ENCODE results near the gene ACAA1. TPM values are rescaled to one million over a fixed set of nuclear protein-coding genes. Genes with fewer than 3 reads are reported as not detected.

ACAA1 gene
- polyA plus RNA-seq, 1 donor: 137 TPM

DNA sequence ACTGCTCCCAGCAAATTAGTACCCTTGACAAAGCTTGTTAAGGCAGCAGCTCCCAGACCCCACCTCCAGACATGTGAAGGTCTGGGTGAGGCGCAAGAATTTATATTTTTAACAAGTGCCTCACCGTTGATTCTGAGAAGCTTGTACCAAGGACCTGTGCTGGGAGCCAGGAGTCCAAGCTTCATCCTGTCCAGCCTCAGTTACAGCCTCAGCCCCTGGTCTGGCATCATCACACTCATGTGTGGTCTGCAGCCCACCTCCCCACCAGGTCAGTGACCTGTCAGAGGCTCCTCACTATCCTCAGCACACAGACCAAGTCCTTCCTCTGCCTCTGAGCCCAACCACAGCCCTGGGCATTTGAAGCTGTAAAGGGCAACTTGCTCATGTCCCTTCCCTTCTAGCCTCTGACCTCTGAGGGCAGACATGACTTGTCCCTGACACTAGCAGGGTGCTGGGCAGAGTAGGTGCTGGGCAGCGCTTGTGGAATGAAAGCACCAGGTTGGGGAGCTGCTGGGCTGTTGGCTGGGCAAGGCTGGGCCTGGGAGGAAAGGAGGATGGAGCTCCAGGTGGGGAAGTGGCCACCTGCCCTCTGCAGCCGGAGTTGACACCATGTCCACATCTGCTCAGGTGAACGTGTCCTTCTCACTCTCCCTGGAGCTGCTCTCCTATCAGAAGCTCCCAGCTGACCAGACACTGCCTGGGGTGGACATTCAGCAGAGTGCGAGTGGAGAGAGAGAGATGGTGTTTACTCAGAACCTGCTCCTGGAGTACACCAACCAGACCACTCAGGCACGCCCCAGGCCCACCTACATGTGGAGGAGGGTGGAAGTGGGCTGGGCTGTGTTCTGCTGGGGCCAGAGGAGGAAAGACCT lies 16.9 kb downstream of the ACAA1 start:
- DNase-seq: no peak

DNA sequence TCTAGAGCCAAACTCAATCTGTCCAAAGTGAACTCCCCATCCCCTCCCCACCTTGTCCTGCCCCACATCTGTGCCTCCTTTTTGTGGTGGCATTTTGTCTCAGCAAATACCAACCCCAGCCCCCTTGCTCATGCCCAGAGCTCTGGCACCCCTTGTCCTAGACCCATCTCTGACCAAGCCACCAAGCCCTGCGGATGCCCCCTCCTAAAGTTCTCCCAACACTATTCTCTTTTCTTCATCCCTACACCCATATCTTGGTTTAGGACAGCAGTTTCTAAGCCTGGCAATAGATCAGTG lies 17.7 kb downstream of the ACAA1 start:
- no peak for DNase-seq

DNA sequence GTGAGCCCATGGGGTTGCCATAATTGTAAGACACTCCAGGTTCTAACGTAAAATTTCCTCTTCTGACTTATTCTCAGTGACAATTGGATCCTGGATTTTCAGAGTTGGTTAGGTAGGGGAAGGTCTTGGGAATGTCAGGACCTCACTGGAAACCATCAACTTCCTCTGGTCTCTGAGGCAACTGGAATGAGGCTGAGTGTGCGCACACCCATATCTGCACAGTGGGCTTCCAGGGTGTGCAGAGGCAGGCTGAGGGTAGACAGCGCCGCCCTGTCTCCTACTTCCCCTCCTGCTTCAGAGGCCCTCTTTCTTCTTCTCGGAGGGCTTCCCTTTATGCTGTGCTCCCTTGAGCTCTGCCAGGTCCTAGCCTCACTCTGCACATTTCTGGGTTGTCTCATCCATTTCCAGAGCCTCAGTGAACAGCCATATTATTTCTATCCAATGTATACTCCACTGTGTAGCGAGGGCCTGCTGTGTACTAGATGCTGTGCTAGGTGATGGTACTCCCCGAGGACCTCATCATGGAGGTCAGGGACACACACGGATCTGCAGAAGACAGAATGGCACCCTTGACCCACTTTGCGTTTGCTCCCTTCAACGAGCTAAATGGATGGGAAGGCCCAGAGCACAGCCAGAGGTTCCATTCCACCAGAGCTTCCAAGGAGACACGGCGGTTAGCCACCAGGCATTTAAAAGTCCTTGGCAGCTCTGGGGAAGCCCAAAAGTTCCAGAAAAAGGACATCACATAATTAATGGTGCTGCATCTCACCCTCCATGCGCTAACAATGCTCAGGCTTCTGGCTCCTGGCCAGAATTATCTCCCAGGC lies 18.3 kb downstream of the ACAA1 start:
- DNase-seq: no peak

DNA sequence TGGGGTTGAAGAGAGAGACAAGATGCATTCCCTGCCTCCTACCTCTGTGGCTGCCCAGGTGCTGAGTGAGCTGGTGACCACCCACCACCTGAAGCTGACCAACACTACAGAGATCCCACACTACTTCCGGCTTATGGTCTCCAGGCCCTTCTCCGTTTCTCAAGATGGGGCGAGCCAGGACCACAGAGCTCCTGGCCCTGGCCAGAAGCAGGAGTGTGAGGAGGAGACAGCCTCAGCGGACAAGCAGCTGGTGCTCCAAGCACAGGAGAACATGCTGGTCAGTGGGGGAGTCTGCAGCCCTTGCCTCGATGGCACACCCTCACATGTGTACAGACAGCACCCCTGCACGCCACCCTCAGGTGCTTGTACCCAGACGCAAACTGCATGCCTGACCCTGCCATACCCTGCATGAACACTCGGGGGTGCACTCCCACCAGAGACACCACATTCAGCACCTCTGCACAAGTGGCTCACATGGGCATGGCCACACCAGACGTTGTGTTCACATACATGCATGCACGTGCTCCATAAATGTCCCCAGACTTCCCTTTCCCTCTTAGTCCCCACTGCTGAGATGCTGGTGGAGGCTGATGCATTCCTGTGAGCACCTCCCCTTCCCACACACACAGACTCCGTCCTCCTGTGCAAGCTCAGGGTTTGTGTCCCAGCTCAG lies 19.0 kb downstream of the ACAA1 start:
- peak; percentile 4 for DNase-seq

DNA sequence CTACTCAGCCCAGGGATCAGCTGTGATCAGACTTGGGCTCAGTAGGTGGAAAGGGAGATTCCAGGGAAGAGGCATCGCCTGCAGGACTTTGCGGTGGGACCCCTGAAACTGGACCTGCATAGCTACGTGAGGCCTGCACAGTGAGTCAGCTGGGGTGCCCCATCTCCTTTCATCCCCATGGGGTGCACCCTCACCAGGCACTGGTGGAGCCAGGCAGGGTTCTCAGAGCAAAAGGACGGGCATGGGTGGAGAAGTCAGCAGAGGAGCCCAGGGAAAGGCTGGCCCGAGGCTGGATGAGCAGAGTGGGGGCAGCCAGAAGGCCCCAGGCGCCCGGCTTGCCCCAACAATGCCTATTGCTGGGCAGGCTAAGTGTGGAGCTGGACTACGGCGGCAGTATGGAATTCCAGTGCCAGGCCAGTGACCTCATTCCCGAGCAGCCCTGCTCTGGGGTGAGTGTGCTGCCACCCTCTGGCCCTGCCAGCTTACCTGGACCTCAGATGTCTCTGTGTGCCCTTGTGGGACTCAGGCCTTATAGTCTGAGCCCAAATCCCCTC lies 19.7 kb downstream of the ACAA1 start:
- no peak for DNase-seq

DNA sequence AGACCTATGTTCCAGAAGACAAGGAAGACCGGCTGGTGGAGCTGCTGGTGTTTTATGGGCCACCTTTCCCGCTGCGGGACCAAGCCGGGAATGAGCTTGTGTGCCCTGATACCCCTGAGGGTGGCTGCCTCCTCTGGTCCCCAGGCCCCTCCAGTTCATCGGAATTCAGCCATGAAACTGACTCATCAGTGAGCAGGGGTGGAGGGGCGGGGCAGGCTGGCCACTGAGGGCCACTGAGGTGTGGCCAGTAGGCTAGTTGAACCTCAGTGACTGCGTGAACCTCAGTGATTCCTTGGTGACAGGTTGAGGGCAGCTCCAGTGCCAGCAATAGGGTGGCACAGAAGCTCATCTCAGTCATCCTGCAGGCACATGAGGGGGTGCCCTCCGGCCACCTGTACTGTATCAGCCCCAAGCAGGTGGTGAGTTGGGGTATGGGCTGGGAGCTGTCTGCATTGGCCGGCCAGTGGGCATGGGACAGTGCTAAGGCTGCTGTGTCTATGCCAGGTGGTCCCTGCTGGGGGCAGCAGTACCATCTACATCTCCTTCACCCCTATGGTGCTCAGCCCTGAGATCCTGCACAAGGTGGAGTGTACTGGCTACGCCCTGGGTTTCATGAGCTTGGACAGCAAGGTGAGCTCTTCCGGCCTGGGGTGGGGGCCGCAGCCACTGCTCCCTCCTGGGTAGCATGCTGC lies 20.3 kb downstream of the ACAA1 start:
- DNase-seq: no peak

DNA sequence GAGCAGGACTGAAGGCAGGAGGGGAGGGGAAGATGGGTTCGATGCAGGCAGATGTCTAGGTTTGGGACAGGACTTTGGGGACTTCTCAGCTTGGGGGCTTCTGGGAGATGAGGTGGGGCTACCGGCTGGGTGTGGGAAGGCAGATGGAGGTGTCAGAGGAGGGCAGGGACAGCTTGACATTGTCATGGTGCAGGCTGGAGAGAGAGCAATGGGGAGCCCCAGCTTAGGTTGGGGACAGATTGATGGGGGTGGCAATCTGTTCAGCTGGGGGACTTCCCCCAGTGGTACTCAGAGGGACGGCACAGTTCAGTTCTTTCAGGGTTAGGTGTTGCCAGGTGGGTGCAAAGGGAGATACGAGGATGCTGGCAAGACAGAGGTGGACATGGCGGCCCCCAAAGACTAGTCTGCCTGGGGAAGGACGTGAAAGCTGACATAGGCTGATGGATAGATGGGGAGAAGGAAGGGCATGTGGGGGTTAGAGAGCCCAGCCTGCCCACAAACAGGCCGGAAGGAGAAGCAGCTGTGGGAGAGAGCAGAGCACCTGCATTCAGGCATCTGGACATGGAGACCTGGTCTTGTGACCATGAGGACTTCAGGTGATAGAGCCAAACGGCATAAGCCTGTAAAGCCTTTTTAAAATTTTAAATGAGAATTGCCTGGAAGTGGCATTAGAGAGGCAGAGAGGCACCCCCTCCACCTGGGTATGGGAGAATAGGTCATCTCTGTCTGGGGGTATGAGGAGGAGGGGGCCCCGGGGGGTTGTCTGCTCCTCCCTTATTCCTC lies 21.1 kb downstream of the ACAA1 start:
- DNase-seq: no peak

DNA sequence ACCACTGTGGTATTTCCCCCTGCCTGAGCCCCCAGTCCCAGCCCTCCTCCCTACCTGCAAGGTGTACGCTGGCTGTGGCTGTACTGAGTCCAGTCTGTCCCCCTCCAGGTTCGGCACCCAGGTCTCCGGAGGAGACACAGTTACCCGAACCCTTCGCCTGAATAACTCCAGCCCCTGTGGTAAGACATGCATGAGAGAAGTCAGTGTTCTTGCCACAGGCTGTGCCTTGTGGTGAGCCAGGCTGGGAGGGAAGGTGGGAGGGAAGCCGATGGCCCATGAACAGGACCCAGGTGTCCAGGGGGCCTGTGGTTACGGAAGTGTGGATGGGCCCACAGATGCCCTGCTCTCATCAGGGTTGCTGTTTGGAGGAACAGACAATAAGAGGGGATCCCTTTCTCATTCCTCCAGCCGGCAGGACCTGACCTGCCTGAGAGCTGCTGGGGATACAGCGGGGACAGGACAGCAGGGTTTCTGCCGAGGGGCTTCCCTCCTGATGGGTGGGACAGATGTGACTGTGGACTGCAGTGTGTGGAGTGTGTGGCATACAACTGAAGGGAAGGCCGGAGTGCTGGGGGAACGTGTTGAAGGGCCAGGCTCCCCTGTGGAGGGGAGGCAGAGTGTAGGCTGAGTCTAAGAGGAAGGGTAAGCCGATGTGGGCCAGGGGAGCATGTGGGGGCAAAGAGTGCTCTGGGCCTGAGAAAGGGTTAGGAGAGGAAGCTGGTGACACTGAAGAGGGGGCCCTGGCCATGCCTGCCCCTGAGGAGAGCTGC lies 21.9 kb downstream of the ACAA1 start:
- no peak for DNase-seq

DNA sequence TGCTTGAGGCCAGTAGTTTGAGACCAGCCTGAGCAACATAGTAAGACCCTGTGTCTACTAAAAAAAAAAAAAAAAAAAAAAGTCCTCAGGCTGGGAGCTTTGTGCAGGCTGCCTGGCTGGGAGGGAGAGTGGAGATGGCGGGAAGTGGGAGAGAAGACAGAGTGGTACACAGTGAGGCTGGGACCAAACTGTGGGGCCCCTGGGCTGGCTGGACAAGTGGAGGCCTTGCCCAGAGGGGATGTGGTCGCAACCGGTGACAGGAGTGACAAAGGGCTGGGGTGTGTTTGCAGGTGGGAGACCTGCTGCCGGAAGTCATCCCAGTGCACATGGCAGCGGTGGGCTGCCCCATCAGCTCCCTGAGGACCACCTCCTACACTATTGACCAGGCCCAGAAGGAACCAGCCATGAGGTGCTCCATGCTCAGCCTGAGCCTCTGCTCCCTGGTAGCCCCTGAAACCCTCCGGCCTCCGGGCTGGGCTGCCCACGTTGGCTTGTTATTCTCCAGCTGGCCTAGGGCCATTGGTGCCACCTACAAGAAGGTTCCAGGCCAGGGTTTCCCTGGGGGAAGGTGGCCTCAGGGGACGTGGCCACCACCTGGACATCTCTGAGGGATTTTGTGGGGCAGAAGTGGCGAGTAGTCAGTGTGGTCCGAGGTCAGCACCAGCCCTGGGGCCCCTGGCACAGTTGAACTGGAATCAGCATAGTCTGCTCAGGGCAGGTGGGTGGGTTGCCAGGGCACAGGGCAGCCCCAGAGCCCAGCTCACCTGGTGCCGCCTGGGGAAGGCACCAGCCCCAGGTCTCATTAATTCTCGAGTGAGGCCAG lies 22.7 kb downstream of the ACAA1 start:
- no peak for DNase-seq

DNA sequence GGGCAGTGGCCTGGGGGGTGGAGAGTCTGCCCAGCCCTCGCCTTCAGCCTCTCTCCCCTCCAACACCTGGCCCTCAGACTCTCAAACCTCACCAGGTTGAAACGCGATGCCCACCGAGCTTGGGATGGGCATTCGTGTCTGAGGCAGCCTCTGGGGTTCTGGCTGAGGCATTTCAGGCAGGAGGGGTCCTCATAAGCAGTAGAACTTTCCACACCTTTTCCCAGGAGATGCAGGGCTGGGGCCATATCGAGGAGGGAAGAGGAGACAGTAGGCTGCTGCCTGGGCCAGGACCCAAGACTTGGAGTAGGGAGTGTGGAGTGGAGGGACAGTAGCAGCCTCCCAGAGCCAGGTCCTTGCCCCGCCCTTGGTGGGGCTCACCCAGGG lies 24.6 kb downstream of the ACAA1 start:
- DNase-seq: no peak

DNA sequence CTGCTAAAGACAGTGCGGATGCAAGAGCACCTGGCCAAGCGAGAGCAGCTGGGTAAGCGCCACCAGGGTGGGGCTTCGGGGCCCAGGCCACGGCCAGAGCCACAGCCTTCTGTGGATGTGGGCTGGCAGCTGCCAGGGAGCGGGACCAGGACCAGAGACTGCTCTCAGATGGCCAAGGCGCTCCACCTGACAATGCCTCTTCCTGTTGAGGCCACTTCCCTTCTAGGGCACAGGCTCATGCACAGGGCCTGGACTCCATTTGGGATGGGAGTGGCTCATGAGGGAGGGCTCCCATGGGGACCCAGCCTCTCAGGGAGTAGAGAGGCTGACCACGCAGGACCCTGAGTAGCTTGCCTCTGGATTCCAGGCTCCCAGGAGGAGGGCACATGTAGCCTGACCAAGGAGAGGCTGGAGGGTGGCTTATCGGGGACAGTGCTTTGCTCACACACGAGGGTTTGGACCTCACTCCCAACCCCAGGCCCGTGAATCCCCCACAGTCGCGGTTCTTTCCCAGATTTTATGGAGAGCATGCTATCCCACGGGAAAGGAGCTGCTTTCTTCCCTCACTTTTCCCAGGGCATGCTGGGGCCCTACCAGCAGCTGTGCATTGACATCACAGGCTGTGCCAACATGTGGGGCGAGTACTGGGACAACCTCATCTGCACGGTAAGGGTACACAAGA lies 25.1 kb downstream of the ACAA1 start:
- no peak for DNase-seq

DNA sequence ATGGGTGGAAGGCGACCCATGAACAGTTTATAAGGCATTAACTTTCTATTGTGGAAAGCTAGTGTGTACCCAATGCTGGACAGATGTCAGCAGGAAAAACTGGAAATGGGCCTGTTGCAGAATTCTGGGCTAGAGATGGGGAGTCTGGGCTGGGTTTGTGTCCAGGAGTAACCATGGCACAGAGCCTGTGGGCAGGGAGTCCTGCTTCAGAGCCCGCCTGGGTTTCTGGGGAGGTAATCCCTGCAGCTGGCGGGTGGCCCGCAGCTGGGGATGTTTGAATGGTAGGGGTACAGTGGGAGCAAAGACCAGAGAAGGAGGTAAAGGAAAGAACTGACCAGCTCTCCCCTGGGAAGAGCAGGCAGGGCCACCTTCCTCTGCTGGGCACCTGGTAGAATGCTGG lies 25.7 kb downstream of the ACAA1 start:
- no peak for DNase-seq

DNA sequence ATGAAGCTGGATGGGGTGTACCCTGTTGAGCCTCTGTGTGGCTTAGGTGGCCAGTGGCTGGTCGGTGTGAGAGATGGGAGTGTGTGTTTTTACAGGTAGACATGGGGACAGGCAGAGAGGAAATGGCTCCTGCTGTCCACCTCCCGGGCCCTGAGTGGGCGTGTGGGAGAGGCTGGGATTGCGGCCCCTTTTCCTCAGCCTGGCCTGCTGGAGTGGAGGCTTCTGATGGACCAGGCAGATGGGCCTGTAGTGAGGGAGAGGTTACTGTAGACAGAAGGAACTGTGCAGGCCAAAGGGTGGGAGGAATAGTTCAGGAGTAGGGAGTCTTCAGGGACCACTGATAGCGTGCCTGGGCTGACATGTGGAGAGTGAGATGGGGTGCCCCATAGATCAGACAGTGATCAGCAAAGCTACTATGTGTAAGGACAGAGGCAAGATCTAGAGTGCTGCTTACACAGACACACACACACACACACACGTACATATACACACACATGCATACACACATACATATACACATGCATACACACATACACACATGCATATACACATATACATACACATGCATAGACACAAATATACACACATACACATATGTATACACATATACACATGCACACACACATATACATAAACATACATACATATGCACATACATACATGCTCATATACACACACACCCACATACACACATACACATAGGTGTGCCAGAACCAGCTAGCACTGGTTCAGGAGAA lies 26.4 kb downstream of the ACAA1 start:
- no peak for DNase-seq

DNA sequence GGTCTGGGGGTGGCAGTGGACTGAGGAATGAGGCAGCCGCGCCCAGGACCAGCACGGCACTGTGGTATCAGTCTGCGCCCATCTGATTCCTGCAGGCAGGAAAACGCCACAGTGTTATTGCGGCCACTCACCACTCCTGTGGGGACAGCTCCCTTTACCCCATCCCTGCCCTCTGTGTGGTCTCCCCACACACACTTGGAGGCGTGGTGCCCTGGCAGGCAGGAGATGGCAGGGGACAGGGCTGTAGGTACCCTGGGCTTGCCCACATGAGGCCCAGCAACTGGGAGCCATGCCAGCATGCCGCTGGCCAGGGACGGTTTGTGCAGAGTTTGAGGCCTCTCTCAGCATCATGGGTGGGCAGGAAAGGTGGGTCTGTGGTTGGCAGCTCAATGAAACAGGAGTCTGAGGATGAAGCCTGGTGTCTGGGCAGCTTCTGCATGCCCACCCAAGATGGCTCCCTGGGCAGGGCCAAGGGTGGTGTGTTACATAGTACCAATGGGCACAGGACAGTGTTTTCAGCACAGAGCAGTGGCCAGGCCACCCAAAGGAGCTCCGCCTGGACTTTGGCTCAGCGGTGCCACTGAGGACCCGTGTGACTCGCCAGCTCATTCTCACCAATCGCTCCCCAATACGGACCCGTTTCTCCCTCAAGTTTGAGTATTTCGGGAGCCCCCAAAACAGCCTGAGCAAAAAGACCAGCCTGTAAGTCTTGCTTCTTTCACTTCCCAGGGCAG lies 27.2 kb downstream of the ACAA1 start:
- no peak for DNase-seq

DNA sequence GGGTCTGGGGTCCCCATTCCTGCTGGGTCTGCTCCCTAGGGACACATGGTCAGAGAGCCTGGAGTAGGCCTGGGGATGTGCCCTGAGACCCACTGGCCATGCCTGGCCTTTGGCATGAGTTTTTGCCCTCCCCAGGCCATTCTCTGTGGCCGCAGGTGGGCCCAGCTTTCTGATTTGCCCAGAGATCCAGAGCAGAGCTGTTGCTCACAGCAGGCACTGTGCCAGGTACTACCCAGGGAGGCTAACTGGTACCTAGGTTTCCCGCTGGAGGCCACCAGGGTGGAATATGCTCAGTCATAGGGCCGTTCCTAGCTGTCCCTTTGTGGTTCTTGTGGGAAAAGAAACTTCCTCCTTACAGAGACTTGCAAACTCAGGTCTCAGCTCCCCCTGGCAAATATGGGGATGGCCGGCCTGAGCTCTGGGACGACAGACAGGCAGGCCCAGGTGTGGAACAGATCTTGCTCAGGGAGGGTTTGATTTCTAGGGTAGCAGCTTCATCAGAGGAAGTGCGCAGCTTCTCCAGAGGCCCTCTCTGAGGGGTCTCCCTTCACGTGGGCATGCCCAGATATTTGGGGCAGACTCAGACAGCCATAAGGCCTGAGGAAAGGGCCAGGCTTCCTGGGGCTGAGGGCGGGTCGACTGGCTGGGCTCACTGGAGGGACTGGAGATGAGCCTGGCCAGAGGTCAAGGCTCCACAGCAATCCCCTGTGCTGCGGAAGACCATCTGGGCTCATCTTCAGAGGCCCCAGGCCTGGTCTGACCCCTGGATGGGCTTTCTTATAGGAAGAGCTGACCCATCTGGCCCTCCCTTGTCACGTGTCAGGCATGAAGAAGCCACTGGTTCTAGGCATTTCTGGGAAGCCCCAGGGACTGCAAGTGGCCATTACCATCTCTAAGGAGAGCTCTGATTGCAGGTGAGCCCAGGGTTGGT lies 28.0 kb downstream of the ACAA1 start:
- DNase-seq: no peak

DNA sequence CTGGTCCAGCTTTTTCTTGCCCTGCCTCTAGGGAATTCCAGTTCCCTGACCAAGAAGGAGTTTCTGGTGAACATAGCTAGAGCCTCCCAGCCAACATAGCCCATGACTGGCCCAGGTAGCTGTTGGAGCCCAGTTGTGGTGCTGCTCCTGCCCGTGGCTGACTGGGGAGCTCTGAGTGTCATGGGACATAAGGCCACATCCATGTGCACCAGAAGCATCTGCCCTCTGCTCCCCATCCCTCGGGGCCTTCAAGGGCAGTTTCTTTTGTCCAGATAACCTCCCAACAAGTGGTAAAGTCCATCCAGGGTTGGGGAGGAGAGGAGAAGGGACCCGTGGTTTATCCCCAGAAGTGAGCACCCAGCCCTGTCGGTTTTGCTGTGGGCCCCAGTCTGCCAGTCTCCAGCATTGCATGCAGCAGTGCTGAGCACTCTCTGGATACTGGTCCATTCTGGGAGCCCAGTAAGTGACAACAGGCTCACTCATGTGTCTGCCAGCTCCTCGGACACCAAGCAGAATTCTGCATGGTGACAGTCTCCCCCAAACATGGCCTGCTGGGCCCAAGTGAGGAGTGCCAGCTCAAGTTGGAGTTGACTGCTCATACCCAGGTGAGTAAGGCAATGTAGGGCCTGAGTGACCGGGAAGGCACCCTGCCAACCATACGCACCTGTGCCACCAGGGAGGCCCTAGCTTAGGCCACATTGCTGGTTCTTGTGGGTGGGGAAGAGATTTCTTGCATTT lies 28.8 kb downstream of the ACAA1 start:
- DNase-seq: no peak
